HG03378 (cell line): ENCODE results near the gene NDUFS1.

Experiments
- ATAC-seq: cut with Tn5 transposase; IDR thresholded peaks from one replicate; pipeline ENCODE4 v1.9.1; 2021; ENCODE audit warnings: mild to moderate bottlenecking, moderate library complexity; ENCODE audit not compliant: unreplicated experiment

Gene NDUFS1

GRCh38 chr2:206069417-206069816, 89.8 kb downstream of the NDUFS1 start:
- ATAC-seq = no peak

- no peak for ATAC-seq
Measured at GRCh38 chr2:206068207-206068606, 91.0 kb downstream of the NDUFS1 start.
